LNCaP clone FGC (cell line): ENCODE results near the gene PIEZO2.
"Not testable (repeated sequence)": the region's sequence is repeated elsewhere in the genome, so short reads cannot be mapped to it uniquely, and the experiment has no call there.

Experiments
- DNase-seq: peaks from one replicate; pipeline ENCODE4 v3.0.0-alpha.2; 2011; ENCODE audit warnings: low read depth
- H3K4me3 ChIP-seq: 2 replicates; pipeline ENCODE4 v1.5.1; 2011; ENCODE audit warnings: mild to moderate bottlenecking, low read depth, low read length, control low read depth
- TF ChIP-seq, protein P1 (sequence below): IDR thresholded peaks from 2 replicates; pipeline ENCODE4 v1.5.1; 2012; ENCODE audit warnings: mild to moderate bottlenecking; ENCODE audit not compliant: control insufficient read depth, insufficient read depth; ENCODE audit errors: extremely low read depth

PIEZO2 gene

DNA sequence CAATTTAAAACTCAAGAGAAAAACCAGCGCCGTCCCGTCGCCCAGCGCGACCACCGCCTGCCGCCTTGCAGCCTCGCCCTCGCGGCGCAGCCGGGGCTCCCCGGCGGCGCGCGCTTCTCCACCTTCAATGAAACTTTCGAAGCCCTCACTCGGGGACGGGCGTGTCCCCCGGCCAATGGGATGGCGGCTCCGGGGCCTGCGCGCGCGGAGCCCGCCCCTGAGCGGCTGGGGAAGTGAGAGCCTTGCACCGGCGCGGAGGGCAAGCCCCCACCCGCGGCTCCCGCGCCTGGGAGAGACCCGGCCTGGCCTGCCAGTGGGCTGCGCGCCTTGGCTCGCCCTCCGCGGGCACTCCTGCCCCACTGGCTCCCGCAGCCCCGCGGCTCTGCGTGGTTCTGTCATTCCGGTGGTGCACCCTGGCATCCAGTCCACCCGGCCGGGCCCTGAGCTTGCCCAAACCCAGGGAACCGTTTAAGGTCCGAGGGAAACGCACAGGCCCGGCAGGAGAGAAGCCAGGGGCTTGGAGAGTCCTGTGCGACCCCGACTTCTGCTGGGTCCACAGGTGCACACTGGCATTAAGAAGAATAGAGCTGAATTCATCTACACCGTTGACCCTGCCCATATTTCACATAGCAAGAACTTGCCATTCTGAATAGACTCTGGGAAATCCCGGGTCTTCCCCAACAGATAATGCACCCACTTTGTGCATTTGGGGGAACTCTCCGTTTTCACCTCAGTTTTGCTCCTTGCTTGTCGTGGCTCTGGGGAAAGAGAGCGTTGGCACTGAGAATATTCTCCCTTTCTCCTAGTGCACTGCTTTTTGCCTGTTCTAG, at the start of gene PIEZO2:
PIEZO2 (minus strand) TSS at position 129 of the 830 bp plus-strand sequence. CDS start 981 bp downstream, outside the sequence.
- TF ChIP-seq, protein P1, sequence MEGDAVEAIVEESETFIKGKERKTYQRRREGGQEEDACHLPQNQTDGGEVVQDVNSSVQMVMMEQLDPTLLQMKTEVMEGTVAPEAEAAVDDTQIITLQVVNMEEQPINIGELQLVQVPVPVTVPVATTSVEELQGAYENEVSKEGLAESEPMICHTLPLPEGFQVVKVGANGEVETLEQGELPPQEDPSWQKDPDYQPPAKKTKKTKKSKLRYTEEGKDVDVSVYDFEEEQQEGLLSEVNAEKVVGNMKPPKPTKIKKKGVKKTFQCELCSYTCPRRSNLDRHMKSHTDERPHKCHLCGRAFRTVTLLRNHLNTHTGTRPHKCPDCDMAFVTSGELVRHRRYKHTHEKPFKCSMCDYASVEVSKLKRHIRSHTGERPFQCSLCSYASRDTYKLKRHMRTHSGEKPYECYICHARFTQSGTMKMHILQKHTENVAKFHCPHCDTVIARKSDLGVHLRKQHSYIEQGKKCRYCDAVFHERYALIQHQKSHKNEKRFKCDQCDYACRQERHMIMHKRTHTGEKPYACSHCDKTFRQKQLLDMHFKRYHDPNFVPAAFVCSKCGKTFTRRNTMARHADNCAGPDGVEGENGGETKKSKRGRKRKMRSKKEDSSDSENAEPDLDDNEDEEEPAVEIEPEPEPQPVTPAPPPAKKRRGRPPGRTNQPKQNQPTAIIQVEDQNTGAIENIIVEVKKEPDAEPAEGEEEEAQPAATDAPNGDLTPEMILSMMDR = no peak
- no peak within 1 kb of the TSS for H3K4me3 ChIP-seq
- DNase-seq = no peak

DNA sequence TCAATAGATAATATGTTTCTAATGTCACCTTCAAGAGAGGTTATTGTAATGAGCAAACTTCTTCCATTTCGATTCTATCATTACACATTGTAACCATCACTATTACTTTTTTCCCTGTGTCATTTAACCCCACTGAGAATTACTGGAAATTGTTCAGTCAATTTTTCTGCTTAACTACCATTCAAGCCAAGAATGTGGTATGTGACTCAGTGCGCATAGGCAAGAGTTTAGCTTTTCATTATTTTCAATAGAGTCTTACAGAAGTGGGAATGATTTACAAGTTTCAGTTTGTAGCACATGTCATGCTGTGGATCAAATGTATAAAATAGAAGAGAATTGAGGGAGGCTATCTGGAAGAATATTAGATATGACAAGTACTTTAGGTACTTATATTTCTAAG, 34.3 kb upstream of the PIEZO2 start:
- no peak for DNase-seq
- TF ChIP-seq, protein P1 = no peak
- H3K4me3 ChIP-seq = no peak overlapping the region

DNA sequence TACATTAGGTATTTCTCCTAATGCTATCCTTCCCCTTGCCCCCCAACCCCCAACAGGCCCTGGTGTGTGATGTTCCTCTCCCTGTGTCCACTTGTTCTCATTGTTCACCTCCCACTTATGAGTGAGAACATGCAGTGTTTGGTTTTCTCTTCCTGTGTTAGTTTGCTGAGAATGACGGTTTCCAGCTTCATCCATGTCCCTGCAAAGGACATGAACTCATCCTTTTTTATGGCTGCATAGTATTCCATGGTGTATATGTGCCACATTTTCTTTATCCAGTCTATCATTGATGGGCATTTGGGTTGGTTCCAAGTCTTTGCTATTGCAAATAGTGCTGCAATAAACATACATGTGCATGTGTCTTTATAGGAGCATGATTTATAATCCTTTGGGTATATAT, 32.3 kb upstream of the PIEZO2 start:
- not testable (repeated sequence) for H3K4me3 ChIP-seq, DNase-seq

DNA sequence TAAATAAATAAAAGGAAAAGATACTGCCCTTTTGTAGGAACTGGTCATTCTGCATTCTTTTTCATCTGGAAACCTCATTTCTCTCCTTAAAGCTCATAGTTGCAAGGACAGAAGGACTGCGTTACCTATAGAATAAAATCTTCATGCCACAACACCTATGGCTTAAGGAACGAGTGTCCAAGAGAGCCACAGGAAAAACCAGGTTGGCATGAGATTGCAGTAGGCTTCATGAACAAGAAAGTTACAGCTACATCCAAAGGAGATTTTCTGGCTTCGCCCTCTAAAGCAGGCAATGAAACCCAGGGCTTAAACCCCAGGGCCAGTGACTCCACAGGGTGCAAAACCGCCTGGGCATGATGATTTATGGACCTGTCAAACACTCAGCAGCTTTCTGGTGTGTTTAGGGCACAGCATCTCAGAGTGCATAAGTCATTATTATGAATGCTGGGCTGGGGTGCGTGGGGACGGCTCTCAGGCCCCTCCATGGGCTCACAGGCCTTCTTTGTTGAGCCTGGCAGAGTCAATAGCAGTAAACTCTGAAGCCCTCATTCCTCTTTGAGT, 30.7 kb upstream of the PIEZO2 start:
- no peak for DNase-seq
- TF ChIP-seq, protein P1 = no peak
- no peak overlapping the region for H3K4me3 ChIP-seq

DNA sequence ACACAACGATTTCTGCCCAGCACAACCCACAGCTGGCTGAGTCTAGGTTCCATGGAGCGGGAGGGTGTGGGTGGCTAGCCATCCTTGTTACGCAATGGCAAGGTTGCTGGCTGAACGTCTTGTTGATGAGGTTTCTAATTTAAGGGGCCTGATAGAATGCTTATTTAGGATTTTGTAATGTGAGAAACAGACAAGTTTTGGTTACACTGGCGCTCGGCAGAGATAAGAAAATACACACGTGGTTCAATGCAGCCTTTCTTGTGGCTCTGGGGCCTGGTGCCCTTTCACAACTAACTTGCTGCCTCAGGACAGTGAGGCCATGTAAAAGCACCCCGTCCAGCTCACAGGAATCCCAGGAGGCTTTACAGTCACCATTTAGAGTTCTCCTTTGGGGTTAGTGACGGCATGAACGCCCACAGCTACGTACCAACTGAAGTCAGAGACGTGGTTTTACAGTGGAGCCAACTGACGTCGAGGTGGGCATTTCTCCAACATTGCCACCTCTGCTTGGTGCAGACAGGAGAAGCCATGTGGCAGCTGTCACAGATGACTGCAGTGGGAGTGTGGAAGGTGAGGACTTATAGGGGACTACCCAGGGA, 29.7 kb upstream of the PIEZO2 start:
- no peak overlapping the region for H3K4me3 ChIP-seq
- TF ChIP-seq, protein P1 = no peak
- DNase-seq = no peak

DNA sequence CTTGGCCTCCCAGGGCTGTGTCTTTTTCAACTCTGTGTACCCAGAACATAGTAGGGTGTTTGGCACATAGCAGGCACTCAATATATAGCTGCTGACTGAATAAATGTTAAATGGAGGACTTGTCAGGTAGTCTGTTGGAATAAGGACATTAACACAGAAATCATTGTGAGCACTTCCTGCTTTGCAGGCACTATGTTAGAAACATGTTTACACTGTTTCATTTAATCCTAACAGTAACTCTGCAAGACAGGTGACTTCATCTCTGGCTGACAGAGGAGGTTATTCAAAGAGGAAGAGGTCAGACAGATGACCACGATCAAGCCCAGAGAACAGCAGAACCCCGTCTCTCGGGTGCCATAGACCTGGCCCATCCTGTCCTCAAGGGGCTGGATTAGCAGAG, 28.0 kb upstream of the PIEZO2 start:
- TF ChIP-seq, protein P1 = no peak
- no peak for DNase-seq
- no peak overlapping the region for H3K4me3 ChIP-seq

DNA sequence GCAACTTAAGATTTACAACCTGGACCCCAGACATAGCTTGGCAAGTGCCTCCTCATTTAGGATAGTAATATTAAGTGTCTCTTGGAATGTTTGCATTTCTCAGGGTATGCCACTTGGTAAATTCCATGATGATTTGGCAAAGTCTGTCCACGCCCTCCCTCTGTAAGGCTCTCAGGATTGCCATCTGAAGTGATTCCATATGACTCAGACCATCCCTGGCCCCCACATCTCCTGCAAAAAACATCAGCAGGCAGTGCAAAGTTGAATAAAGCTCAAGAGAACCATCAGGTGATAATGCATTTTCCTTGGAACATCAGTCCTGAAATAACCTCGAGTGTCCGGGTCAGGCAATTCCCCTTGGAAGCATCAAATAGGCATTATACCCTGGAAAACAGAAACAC, 27.1 kb upstream of the PIEZO2 start:
- no peak overlapping the region for H3K4me3 ChIP-seq
- DNase-seq = no peak
- TF ChIP-seq, protein P1 = no peak
